Body of pancreas (tissue), 4 donors: ENCODE data around the gene EVL.

Source experiments
- POLR2A ChIP-seq, 3 donors: fragments of 450-650 bp; IDR thresholded peaks; one replicate each; pipeline ENCODE4 v1.6.1; 2016; ENCODE audit warnings: antibody characterized with exemption in 3 of 3, mild to moderate bottlenecking in 2 of 3
- TF ChIP-seq, protein P1 (sequence below), 7 experiments: fragments of 450-650 bp in 4 of 7; fragments of 200-600 bp in 3 of 7; sonication (generic) in 3 of 7; IDR thresholded peaks; one replicate each; pipeline ENCODE4 v1.5.1; 2016 to 2019; ENCODE audit warnings: antibody characterized with exemption in 7 of 7

DNA sequence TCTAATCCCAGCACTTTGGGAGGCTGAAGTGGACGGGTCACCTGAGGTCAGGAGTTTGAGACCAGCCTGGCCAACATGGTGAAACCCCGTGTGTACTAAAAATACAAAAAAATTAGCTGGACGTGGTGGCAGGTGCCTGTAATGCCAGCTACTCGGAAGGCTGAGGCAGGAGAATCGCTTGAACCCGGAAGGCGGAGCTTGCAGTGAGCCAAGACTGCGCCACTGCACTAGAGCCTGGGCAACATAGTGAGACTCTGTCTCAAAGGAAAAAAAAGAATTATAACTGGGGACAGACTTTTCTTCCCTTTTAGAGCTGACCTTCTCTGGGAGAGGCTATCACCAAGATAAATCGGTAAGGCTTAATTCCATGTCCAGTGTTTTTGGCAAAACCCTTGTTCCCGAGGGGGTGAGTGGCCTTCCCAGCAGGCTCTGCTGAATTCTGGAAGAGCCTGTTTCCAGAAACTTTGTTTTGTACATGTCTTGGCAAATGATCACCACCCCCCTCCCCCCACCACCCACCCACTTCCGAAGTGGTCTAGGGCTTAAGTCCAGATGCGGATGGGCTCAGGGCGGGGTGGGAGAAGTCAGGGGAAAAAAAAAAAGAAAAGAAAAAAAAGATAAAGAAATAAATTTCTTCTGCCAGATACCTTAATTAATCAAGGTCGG is 126.5 kb downstream of the EVL start:
- TF ChIP-seq, protein P1, sequence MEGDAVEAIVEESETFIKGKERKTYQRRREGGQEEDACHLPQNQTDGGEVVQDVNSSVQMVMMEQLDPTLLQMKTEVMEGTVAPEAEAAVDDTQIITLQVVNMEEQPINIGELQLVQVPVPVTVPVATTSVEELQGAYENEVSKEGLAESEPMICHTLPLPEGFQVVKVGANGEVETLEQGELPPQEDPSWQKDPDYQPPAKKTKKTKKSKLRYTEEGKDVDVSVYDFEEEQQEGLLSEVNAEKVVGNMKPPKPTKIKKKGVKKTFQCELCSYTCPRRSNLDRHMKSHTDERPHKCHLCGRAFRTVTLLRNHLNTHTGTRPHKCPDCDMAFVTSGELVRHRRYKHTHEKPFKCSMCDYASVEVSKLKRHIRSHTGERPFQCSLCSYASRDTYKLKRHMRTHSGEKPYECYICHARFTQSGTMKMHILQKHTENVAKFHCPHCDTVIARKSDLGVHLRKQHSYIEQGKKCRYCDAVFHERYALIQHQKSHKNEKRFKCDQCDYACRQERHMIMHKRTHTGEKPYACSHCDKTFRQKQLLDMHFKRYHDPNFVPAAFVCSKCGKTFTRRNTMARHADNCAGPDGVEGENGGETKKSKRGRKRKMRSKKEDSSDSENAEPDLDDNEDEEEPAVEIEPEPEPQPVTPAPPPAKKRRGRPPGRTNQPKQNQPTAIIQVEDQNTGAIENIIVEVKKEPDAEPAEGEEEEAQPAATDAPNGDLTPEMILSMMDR (IDR thresholded peaks at IDR 0.05): no peak
- TF ChIP-seq POLR2A (IDR thresholded peaks at IDR 0.05): no peak
